Measurements from ENCODE around the gene ONECUT3. TPM values are rescaled to one million over a fixed set of nuclear protein-coding genes. Genes with fewer than 3 reads are reported as not detected.

The ONECUT3 gene
- total and polyA plus RNA-seq, 2 donors = not detected

DNA sequence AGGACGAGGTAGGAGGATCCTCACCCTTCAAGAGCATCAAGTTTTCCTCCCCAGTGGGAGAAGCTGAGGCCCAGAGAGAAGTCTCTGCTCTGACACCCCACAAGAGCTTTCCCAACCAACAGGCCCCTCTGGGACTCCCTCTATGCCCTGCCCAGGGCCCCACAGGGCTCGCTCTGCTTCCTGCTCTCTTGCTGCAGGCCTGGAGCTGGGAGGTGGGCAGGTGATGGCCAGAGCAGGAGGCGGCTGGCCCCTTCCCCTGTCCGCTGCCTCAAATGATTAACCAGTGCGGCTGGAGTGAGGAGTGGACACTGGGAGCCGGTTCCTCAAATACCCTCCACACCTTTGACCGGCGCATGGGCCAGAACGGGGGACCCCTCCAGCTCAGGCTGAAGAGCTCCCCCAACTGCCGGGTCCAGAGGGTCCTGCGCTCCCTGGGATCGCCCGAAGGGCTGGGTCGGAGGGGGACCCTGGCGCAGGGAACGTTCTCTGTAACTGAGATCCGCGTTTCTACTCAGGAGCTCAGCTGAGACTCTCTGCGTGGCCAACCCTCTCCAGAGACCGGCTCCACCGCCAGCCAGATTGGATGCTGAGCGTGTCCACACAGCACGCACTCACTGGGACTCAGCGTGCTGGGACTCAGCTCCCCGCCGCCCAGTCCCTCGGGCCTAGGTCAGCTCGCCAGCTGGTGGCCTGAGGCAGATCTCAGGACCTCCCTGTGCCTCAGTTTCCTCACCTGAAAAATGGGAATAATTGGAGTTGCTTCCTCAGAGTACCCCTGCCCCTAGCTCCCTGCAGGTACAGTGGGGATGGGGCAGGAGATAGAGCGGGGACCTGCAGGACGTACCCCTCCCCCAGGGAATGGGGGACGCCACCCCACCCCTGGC is 6.7 kb upstream of the ONECUT3 start:
- H3K27ac ChIP-seq (ENCODE audit: low read depth) = no peak overlapping the region
- no peaks in the 10 kb centered on the region for H3K4me1 ChIP-seq (ENCODE audit: insufficient read depth)
- no peak overlapping the region for H3K4me3 ChIP-seq (ENCODE audit: low read depth, low read length)
- no peak for DNase-seq (ENCODE audit: extremely low spot score)
- 3% methylated on average over 31 of the region's 31 CpGs for WGBS
- H3K36me3 ChIP-seq (ENCODE audit: insufficient read depth) = no peaks in the 10 kb centered on the region

DNA sequence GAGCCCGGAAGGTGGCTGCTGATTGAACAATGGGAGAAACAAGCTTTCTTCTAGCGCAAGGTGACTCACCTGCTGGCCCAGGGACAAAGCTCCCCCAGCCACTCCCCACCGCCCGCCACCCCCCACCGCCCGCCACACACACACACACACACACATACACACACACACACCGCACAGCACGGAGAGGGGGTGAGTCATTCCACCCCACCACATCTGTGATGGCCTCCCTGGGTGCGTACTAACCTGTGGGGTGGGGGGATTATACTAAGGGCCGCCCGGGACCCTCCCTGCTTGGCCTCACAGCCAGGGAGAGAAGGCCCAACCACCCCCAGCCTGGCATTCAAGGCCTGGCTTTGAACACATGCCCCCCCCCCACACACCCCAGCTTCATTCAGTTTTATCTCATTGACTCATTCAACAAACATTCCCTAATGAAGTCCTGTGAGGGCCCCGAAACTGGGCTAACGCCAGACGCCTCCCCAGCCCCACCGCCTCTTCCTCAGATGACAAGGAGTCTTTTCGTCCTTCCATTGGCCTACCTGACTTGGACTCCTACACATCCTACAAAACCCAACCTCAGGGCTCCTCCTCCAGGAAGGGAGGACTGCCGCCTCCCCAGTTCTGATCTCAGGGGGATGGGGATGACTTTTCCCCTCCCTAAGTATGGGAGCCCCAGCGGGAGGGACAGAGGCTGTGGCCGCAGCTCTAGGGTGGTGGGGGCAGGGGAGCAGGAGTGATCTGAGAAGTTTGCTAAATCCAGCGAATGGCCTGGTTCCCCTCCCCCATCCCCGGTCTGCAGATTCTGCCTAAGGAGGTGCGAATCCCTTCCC is 5.8 kb upstream of the ONECUT3 start:
- WGBS = 5% methylated on average over 22 of the region's 22 CpGs

DNA sequence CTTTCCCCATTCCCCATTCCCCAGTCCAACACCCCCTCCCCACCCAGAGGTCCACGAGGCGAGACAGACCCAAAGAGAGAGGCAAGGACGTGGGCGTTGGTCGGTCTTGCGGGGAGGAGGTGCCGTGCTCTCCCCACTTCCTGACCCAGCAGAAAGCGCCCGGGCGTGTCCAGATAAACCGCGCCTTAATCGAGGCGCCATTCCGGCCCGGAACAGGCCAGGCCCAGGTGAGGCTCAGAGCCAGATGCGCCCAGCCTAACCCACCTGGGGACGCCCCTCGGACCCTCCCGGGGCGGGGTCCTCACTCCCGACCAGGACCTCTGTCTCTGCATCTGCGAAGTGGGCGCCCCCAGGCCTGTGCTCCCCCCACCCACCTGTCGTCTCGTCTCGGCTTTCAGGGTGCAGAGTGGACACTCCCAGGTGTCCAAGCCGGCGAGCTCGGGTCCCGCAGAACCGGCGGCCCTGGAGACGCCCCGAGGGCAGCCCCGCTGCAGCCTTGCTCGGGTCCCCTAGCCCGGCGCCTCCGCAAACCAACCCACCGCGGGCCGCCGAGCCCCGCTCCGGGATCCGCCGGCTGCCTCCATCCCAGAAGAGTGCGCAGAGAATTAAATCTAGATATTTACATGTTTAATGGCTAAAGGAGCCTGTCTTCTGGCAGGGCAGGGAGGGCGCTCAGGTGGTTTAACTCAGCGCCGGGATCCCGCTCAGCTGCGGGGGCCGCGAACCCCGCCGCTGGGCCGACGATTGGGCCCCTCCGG is 5.0 kb upstream of the ONECUT3 start:
- WGBS = 1% methylated on average over 61 of the region's 61 CpGs
- no peaks in the 10 kb centered on the region for H3K36me3 ChIP-seq (ENCODE audit: insufficient read depth)
- H3K27ac ChIP-seq (ENCODE audit: low read depth) = no peak overlapping the region
- peak overlapping the region; percentile 6 for H3K4me3 ChIP-seq (ENCODE audit: low read depth, low read length)
- no peaks in the 10 kb centered on the region for H3K4me1 ChIP-seq (ENCODE audit: insufficient read depth)
- no peak for DNase-seq (ENCODE audit: extremely low spot score)

More for the DNA sequence above, 5.8 kb upstream of the ONECUT3 start:
- no peak overlapping the region for H3K27ac ChIP-seq (ENCODE audit: low read depth)
- no peak overlapping the region for H3K4me3 ChIP-seq (ENCODE audit: low read depth, low read length)
- H3K4me1 ChIP-seq (ENCODE audit: insufficient read depth) = no peaks in the 10 kb centered on the region
- H3K36me3 ChIP-seq (ENCODE audit: insufficient read depth) = no peaks in the 10 kb centered on the region
- no peak for DNase-seq (ENCODE audit: extremely low spot score)

DNA sequence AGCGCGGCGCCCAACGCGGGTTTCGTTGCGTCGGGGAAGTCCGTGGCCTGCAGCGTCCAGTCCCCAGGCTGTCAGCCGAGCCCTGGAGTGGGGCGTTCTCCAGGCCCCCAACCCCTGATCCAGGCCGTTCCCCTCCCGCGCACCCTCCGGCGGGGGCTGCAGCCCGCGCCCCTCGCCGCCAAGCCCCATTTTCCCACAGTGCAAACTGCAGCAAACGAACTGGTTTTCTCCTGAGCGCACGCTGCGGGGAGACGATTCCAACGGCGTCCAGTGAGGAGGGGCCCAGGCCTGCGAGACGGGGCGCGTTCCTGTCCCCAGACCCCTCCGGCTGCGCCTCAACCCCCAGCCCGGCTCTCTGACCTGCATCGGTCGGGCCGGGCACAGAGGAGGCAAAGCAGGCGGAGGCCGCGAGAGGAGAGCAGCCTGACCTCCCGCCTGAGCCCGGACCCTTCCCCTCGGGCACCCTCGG is 4.4 kb upstream of the ONECUT3 start:
- 2% methylated on average over 45 of the region's 45 CpGs for WGBS
- Histone ChIP-seq H3K4me1 (ENCODE audit: insufficient read depth) (no peaks in the 10 kb centered on the region), H3K4me3 (ENCODE audit: low read depth, low read length) (peak overlapping the region; percentile 16), H3K27ac (ENCODE audit: low read depth) (no peak overlapping the region), H3K36me3 (ENCODE audit: insufficient read depth) (no peaks in the 10 kb centered on the region)
- DNase-seq (ENCODE audit: extremely low spot score) = no peak

DNA sequence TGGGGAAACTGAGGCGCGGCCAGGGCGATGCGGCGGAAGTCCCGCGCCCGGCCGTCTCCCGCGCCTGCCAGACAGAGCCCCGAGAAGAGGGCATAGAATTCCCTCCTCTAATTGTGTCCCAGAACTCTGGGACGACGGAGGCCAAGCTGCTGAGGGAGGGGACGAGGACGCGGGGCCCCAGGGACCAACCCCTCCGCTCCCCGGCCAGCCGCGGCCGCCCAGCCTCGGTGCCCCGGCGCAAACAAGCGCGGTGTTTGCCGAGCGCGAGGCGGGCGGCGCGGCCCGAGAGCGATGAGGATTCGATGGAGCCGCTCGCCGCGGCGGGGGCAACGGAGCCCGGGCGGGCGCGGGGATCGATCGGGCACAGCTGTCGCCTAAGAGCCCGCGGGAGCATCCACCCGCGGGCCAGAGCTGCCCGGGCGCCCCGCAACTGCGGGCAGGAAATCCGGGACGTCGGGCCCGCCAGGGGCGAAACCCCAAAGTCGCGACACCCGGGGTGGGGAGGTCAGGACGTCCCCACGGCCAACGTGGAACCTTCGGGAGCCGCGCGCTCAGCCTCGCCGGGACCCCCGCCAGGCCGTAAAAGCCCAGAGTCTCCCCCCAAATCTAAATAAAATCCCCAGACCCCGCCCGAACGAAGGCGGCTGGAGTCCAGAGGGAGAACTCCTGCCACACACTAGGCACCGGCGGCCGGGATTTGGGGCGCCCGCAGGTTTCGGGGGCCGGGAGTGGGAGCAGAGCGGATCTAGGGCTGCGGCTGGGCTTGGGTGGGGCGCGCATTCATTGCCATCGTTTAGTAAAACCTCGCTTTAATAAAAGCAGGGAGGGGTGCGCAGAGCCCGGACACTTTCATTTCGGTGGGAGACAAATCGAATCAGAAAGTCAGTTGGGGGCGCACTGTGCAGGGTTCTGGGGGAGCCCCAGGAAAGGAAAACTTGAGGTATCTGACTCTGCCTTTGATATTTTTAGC is 3.6 kb upstream of the ONECUT3 start:
- H3K4me1 ChIP-seq (ENCODE audit: insufficient read depth) = no peaks in the 10 kb centered on the region
- H3K27ac ChIP-seq (ENCODE audit: low read depth) = no peak overlapping the region
- H3K4me3 ChIP-seq (ENCODE audit: low read depth, low read length) = peak overlapping the region; percentile 16
- DNase-seq (ENCODE audit: extremely low spot score) = no peak
- 1% methylated on average over 99 of the region's 99 CpGs for WGBS
- H3K36me3 ChIP-seq (ENCODE audit: insufficient read depth) = no peaks in the 10 kb centered on the region

DNA sequence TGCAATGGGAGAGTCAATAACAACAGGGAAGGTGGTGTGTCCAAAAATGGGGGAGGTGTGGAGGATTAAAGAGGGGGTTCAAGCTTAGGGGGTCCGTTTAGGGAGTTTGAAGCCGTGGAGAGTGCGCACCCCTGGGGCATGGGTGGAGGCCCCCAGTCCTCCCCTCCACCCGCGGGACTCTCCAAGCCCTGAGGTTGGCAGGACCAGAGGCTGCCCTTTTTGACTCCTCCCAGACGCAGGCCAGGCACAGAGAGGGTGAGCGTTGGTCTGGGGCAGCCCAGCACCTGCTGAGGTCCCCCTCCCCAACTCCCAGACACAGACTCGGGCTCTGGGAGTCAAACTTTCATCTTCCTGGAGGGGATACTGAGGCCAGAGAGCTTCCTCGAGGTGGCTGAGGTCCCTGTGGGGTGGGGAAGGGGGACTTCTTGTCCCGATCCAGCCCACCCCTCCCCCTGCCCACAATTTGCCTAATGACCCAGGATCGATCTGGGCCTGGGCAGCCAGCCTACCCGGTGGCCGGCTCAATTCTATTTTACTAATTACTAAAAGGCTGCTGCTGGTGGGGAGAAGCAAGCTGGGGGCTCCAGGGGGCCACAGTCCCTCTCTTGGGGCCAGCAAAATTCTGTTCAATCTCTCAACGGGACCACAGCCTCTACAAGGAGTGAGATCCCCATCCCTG is 2.8 kb upstream of the ONECUT3 start:
- H3K27ac ChIP-seq (ENCODE audit: low read depth) = no peak overlapping the region
- WGBS = 2% methylated on average over 14 of the region's 14 CpGs
- no peak overlapping the region for H3K4me3 ChIP-seq (ENCODE audit: low read depth, low read length)
- H3K36me3 ChIP-seq (ENCODE audit: insufficient read depth) = no peaks in the 10 kb centered on the region
- no peak for DNase-seq (ENCODE audit: extremely low spot score)
- H3K4me1 ChIP-seq (ENCODE audit: insufficient read depth) = no peaks in the 10 kb centered on the region

DNA sequence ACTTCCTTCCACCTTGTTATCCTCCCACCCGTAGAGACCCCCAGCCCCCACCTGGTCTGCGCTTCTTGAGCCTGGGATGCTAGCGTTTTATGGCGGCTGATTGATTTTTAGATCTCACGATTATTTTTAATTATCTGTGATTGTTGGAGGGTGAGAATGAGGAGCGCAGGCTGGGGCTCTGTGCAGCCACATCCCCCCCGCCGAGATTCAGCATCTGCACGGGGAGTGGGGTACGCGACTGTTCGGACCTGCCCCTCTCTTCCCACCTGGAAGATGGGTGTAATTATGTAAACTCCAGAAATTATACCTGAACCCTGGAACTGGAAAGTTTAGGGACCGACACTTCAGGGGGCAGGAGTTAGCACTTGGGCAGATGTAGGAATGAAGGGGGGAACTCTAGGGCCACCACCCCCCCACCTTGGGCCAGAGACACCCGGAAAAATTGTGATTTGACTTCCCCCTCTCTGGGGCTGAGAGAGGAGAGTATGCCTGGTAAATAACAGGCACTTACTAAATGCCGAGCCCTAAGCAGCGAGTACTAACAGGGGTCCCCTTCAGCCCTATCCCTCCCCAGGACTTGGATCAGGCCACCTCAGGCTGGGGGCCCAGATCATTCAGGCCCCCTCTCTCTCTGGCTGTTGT is 1.8 kb upstream of the ONECUT3 start:
- Histone ChIP-seq H3K4me1 (ENCODE audit: insufficient read depth) (no peaks in the 10 kb centered on the region), H3K36me3 (ENCODE audit: insufficient read depth) (no peaks in the 10 kb centered on the region), H3K4me3 (ENCODE audit: low read depth, low read length) (no peak overlapping the region), H3K27ac (ENCODE audit: low read depth) (no peak overlapping the region)
- WGBS = 4% methylated on average over 16 of the region's 16 CpGs
- no peak for DNase-seq (ENCODE audit: extremely low spot score)

DNA sequence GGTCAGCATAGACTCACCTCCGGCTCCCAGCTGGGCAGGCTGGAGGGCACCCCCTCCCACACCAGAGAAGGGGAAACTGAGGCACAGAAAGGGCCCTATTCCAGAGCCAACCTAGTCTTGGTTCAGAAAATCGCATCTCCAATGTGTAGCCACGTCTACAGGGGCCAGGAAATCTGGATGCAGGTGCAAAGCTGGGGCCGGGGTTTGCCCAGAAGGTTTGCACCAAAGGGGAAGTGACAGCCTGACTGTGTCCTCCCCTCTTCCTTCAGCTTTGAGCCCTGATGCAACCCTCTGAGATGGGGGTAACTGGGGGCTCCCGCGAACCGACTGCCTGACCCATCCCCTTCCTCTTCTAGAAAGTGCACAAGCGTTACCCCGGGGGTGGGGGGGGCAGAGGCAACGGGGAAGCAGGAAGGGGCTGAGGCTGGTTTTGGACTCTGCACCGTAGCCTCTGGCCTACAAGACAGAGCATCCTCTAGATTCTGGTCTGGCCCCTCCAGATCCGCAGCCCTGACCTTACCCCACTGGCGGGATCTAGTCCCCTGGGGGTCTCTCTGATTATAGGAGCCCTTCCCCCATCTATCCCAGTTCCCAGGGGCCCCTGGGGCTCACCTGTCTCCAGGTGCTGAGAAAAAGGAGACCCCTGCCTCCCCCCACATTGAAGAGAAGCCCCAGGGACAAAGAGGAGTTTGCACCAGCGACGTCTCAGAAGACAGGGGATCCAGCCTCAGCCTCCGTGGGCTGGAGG is 1.1 kb upstream of the ONECUT3 start:
- no peaks in the 10 kb centered on the region for H3K36me3 ChIP-seq (ENCODE audit: insufficient read depth)
- H3K4me3 ChIP-seq (ENCODE audit: low read depth, low read length) = no peak overlapping the region
- no peak for DNase-seq (ENCODE audit: extremely low spot score)
- WGBS = 5% methylated on average over 16 of the region's 16 CpGs
- H3K4me1 ChIP-seq (ENCODE audit: insufficient read depth) = no peaks in the 10 kb centered on the region
- no peak overlapping the region for H3K27ac ChIP-seq (ENCODE audit: low read depth)

DNA sequence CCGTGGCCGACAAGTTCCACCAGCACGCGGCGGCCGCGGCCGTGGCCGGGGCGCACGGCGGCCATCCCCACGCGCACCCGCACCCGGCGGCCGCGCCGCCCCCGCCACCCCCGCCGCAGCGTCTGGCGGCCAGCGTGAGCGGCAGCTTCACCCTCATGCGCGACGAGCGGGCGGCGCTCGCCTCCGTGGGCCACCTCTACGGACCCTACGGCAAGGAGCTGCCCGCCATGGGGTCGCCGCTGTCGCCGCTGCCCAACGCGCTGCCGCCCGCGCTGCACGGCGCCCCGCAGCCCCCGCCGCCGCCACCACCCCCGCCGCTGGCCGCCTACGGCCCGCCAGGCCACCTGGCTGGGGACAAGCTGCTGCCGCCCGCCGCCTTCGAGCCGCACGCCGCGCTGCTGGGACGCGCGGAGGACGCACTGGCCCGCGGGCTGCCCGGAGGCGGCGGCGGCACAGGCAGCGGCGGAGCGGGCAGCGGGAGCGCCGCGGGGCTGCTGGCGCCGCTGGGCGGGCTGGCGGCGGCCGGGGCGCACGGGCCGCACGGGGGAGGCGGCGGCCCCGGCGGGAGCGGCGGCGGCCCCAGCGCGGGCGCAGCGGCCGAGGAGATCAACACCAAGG is 821 bp downstream of the ONECUT3 start:
- DNase-seq (ENCODE audit: extremely low spot score) = no peak
- no peak overlapping the region for H3K27ac ChIP-seq (ENCODE audit: low read depth)
- H3K4me1 ChIP-seq (ENCODE audit: insufficient read depth) = no peaks in the 10 kb centered on the region
- no peak overlapping the region for H3K4me3 ChIP-seq (ENCODE audit: low read depth, low read length)
- 2% methylated on average over 102 of the region's 105 CpGs for WGBS
- H3K36me3 ChIP-seq (ENCODE audit: insufficient read depth) = no peaks in the 10 kb centered on the region

DNA sequence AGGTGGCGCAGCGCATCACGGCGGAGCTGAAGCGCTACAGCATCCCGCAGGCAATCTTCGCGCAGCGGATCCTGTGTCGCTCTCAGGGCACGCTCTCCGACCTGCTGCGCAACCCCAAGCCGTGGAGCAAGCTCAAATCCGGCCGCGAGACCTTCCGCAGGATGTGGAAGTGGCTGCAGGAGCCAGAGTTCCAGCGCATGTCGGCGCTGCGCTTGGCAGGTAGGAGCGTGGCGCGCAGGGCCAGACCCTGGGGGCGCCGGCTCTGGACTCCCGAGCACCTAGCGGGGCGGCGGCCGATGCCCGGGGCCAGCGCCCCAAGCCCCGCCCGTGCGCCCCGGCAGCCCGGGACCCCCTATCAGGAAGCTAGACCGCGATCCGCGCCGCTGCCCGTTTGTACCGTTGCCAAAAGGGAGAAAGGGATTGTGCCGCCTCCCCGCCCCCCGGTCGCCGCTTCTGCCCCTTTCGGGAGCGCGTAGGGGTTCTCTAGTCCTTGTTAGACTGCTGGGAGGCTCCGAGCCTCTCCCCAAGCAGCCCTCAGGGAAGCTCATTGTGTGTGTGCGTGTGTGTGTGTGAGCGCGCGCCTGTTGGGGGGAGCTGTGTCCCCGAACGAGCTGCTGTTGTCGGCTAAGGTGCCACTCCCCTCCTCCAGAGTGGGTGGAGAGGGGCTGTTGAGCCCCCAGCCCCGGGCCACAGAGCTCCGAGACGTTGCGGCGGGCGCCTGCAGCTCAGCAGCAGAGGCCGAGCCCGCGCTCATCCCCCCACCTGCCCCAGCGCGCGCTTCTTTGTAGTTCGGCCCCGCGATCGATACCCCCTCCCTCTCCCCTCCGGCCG is 1.5 kb downstream of the ONECUT3 start:
- WGBS = 2% methylated on average over 80 of the region's 80 CpGs
- no peak for DNase-seq (ENCODE audit: extremely low spot score)
- Histone ChIP-seq H3K4me1 (ENCODE audit: insufficient read depth) (no peaks in the 10 kb centered on the region), H3K36me3 (ENCODE audit: insufficient read depth) (no peaks in the 10 kb centered on the region), H3K4me3 (ENCODE audit: low read depth, low read length) (peak overlapping the region; percentile 12), H3K27ac (ENCODE audit: low read depth) (no peak overlapping the region)
